OCI-LY7 (cell line): ENCODE measurements around the gene USP28. TPM values are rescaled to one million over a fixed set of nuclear protein-coding genes. Genes with fewer than 3 reads are reported as not detected.
"Not testable (repeated sequence)": the region's sequence is repeated elsewhere in the genome, so short reads cannot be mapped to it uniquely, and the experiment has no call there.

ENCODE experiments used
- Bru-seq: library from RNA; stranded (reverse); fragments of 400-500 nt; gene quantifications from one replicate; lab custom pipeline; 2021; lab: Mats Ljungman, UMichigan
- BruChase-seq, 2 experiments: library from RNA; stranded (reverse); fragments of 400-500 nt; gene quantifications; one replicate each; lab custom pipeline; 2021; lab: Mats Ljungman, UMichigan
- BruUV-seq: library from RNA; stranded (reverse); fragments of 400-500 nt; replicated peaks from 2 replicates; lab custom pipeline; 2021; lab: Mats Ljungman, UMichigan
- CTCF ChIA-PET: fragments of 300-600 bp; sonication (Branson Sonifier 250); formaldehyde crosslinking; loops from one replicate; lab custom pipeline; 2022; ENCODE audit warnings: antibody characterized with exemption; ENCODE audit not compliant: unreplicated experiment; lab: Charles Lee
- POLR2A ChIA-PET: fragments of 300-600 bp; sonication (Branson Sonifier 250); formaldehyde crosslinking; loops from one replicate; lab custom pipeline; 2022; ENCODE audit warnings: antibody characterized with exemption; lab: Charles Lee
- DNase-seq: peaks from one replicate; pipeline ENCODE4 v3.0.0-alpha.2; 2015; ENCODE audit warnings: low spot score
- H2AFZ ChIP-seq: fragments of 200-600 bp; sonication (generic), shearing (Covaris generic); 2 replicates; pipeline ENCODE4 v1.6.1; 2014; ENCODE audit warnings: mild to moderate bottlenecking, antibody characterized with exemption, low read length, moderate library complexity
- H3K27ac ChIP-seq: fragments of 200-600 bp; sonication (generic); 2 replicates; pipeline ENCODE4 v1.5.1; 2014; ENCODE audit warnings: mixed run types, low read depth, mild to moderate bottlenecking, moderate library complexity, low read length, inconsistent platforms; ENCODE audit not compliant: poor library complexity, severe bottlenecking
- H3K36me3 ChIP-seq: fragments of 200-600 bp; sonication (generic); 2 replicates; pipeline ENCODE4 v1.6.1; 2014; ENCODE audit warnings: mild to moderate bottlenecking, antibody characterized with exemption, low read length, moderate library complexity, mixed read lengths; ENCODE audit not compliant: insufficient read depth
- H3K4me1 ChIP-seq: fragments of 200-600 bp; sonication (generic); 2 replicates; pipeline ENCODE4 v1.5.1; 2014; ENCODE audit warnings: mild to moderate bottlenecking, low read length; ENCODE audit not compliant: insufficient read depth, poor library complexity, severe bottlenecking
- H3K4me2 ChIP-seq: fragments of 200-600 bp; sonication (generic); 2 replicates; pipeline ENCODE4 v1.6.1; 2014; ENCODE audit warnings: mild to moderate bottlenecking, low read length
- H3K4me3 ChIP-seq: fragments of 200-600 bp; sonication (generic); 2 replicates; pipeline ENCODE4 v1.5.1; 2014; ENCODE audit warnings: mild to moderate bottlenecking, low read depth, low read length; ENCODE audit not compliant: poor library complexity, severe bottlenecking
- H3K79me2 ChIP-seq: fragments of 200-600 bp; sonication (generic); 2 replicates; pipeline ENCODE4 v1.6.1; 2016; ENCODE audit warnings: low read depth, mild to moderate bottlenecking, low read length, moderate library complexity, mixed read lengths; ENCODE audit not compliant: insufficient read depth
- H3K9me2 ChIP-seq: fragments of 200-600 bp; sonication (generic); 2 replicates; pipeline ENCODE4 v1.6.1; 2016; ENCODE audit warnings: mild to moderate bottlenecking, low read length, mixed read lengths; ENCODE audit not compliant: insufficient read depth
- H3K9me3 ChIP-seq: fragments of 200-600 bp; sonication (generic); 2 replicates; pipeline ENCODE4 v1.6.1; 2014; ENCODE audit warnings: mild to moderate bottlenecking, mixed run types, low read length, mixed read lengths
- H4K20me1 ChIP-seq: fragments of 200-600 bp; sonication (generic); 2 replicates; pipeline ENCODE4 v1.6.1; 2014; ENCODE audit warnings: mild to moderate bottlenecking, antibody characterized with exemption, low read length, moderate library complexity, mixed read lengths; ENCODE audit not compliant: insufficient read depth
- EZH2phosphoT487 ChIP-seq: fragments of 200-600 bp; sonication (generic); IDR thresholded peaks from 2 replicates; pipeline ENCODE4 v1.6.1; 2018; ENCODE audit warnings: low read depth, borderline replicate concordance, mild to moderate bottlenecking, mixed run types, antibody characterized with exemption, low read length, moderate library complexity, mixed read lengths
- intact Hi-C: fragments of 100-400 bp; cut with micrococcal nuclease; formaldehyde crosslinking; loops from one replicate; pipeline ENCODE4 v1.10.0; 2022; ENCODE audit not compliant: unreplicated experiment
- long read RNA-seq: library from polyadenylated mRNA; stranded (forward); transcript quantifications from one replicate; pipeline ENCODE4 v2.0.0, GENCODE V29; 2022
- total RNA-seq, 2 experiments: library from RNA; depleted of rRNA in 1 of 2; stranded (reverse); fragments of >200 nt in 1 of 2; shearing (Covaris generic) in 1 of 2; gene quantifications; 2 replicates each; pipeline ENCODE4 v1.2.3, GENCODE V29; 2014 to 2022
- TF ChIP-seq, protein P1 (sequence below): fragments of 200-600 bp; sonication (generic); conservative IDR thresholded peaks from 2 replicates; pipeline ENCODE4 v1.5.1; 2014; ENCODE audit warnings: mild to moderate bottlenecking, antibody characterized with exemption, low read length, moderate library complexity, mixed read lengths

USP28 gene, protein sequence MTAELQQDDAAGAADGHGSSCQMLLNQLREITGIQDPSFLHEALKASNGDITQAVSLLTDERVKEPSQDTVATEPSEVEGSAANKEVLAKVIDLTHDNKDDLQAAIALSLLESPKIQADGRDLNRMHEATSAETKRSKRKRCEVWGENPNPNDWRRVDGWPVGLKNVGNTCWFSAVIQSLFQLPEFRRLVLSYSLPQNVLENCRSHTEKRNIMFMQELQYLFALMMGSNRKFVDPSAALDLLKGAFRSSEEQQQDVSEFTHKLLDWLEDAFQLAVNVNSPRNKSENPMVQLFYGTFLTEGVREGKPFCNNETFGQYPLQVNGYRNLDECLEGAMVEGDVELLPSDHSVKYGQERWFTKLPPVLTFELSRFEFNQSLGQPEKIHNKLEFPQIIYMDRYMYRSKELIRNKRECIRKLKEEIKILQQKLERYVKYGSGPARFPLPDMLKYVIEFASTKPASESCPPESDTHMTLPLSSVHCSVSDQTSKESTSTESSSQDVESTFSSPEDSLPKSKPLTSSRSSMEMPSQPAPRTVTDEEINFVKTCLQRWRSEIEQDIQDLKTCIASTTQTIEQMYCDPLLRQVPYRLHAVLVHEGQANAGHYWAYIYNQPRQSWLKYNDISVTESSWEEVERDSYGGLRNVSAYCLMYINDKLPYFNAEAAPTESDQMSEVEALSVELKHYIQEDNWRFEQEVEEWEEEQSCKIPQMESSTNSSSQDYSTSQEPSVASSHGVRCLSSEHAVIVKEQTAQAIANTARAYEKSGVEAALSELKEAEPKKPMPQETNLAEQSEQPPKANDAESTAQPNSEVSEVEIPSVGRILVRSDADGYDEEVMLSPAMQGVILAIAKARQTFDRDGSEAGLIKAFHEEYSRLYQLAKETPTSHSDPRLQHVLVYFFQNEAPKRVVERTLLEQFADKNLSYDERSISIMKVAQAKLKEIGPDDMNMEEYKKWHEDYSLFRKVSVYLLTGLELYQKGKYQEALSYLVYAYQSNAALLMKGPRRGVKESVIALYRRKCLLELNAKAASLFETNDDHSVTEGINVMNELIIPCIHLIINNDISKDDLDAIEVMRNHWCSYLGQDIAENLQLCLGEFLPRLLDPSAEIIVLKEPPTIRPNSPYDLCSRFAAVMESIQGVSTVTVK
- total RNA-seq (2014; rRNA removed; shearing (Covaris generic)) (26.8 and 36.8 TPM in 2 replicates), total RNA-seq (2022) (32.6 and 37.1 TPM in 2 replicates), Bru-seq, nascent RNA (percentile 70 among the genes with signal in this experiment), BruChase-seq, experiment 1, labeled RNA remaining after a 6-hour chase (percentile 71 among the genes with signal in this experiment), BruChase-seq, experiment 2, labeled RNA remaining after a 2-hour chase (percentile 66 among the genes with signal in this experiment)
- long read RNA-seq, full-length matches to known transcripts = 5 of 51 reads
- long read RNA-seq, partial matches to known transcripts = 5 of 51 reads
- long read RNA-seq, other reads (novel, unspliced or antisense) = 41 of 51 reads

DNA sequence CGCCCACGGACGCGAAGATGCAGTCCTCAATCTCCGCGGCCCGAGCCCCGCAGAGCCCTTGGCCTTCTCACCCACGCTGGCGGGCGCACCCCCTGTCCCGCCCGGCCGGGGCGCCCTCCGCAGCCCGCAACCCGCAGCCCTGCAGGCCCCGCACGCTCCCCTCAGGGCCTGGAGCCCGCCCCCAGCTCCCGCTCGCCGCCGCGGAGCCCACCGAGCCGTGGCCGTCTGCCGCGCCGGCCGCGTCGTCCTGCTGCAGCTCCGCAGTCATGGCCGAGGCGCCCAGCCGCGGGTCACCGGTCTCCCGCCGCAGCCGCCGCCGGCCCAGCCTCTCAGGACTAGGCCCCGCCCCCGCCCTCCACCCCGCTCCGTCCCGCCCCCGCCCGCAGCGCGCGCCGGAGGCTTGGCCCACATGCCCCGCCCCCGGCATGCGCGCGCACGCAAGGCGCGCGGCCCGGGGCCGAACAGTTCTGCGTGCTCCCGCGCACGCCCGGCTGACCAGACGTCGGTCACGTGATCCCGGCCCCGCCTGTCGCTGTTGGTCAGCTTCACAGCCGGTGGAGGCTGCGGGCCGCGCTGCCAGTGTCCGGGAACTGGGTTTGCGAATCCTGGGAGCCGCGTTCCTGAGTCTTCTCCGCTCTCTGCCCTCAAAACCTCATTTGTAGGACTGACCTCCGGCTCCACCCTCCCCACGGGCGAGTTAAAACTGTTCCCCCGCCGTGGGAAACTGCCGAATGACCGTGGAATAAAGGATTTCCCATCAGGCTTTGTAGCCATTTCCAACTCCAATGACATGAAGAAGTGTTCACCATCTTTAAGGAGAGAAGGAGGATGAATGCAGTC lies at the start of gene USP28:
Gene USP28, minus strand, starts transcription at position 339 of the 840 bp plus-strand sequence. Its CDS starts 71 bp downstream, at position 268.
- intact Hi-C loops = loop anchor here (2.0 to 10.0 kb wide), 4 partner anchors 68 to 529 kb away; partner anchors contain the start of genes C11orf71, HTR3A, RBM7 and ZW10
- no TSS peak for BruUV-seq
- ChIA-PET CTCF (no interaction called here), POLR2A (interaction anchor here (0.6 to 1.3 kb wide), 4 partner anchors 9 to 1344 kb away, joined by 3 to 5 read pairs (median 3); no protein-coding TSS in a partner anchor)
- peak within 1 kb of the TSS; percentile 68 for H3K27ac ChIP-seq
- peaks cover 25% of the 10 kb centered on the region for H3K79me2 ChIP-seq
- 0 out of 2 replicates have a peak, but pooled peaks cover 4% of the 10 kb centered on the region for H4K20me1 ChIP-seq
- peaks cover 45% of the 10 kb centered on the region for H3K4me1 ChIP-seq
- peaks cover 15% of the 10 kb centered on the region; the same call in 1 of the 2 replicates for H3K36me3 ChIP-seq
- no peaks in the 10 kb centered on the region for H3K9me3 ChIP-seq
- peak within 1 kb of the TSS; percentile 96 for H3K4me3 ChIP-seq
- H2AFZ ChIP-seq = peak within 1 kb of the TSS; percentile 91
- H3K9me2 ChIP-seq = no peaks in the 10 kb centered on the region
- TF ChIP-seq, protein P1, sequence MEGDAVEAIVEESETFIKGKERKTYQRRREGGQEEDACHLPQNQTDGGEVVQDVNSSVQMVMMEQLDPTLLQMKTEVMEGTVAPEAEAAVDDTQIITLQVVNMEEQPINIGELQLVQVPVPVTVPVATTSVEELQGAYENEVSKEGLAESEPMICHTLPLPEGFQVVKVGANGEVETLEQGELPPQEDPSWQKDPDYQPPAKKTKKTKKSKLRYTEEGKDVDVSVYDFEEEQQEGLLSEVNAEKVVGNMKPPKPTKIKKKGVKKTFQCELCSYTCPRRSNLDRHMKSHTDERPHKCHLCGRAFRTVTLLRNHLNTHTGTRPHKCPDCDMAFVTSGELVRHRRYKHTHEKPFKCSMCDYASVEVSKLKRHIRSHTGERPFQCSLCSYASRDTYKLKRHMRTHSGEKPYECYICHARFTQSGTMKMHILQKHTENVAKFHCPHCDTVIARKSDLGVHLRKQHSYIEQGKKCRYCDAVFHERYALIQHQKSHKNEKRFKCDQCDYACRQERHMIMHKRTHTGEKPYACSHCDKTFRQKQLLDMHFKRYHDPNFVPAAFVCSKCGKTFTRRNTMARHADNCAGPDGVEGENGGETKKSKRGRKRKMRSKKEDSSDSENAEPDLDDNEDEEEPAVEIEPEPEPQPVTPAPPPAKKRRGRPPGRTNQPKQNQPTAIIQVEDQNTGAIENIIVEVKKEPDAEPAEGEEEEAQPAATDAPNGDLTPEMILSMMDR = peak; percentile 29; the same call in 1 of the 2 replicates
- TF ChIP-seq EZH2phosphoT487 = no peak
- peak; percentile 97 for DNase-seq
- H3K4me2 ChIP-seq = peak within 1 kb of the TSS; percentile 82

DNA sequence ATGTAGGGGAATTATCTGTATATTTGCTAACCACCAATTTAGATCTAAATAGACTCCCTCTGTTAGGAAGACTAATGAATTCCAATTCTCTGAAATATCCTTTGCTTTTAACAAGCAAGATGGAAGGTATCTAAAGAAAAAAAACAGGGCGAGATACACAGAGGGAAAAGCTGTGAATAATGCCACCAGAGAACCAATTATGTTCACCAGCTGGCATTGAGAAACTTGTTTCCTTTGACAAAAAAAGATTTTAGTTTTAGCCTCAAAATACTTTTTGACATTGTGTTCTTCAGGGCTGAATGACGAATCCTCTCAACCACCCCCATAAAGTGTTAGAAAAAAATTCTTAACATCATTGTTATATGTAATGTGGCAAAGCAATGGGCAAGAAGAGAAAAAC lies 48.2 kb upstream of the USP28 start:
- ChIA-PET POLR2A (no interaction called here), CTCF (no interaction called here)
- no peaks in the 10 kb centered on the region for H3K4me1 ChIP-seq
- TF ChIP-seq, protein P1 = no peak
- no peak for TF ChIP-seq EZH2phosphoT487
- no peaks in the 10 kb centered on the region for H3K79me2 ChIP-seq
- no TSS peak for BruUV-seq
- no peaks in the 10 kb centered on the region for H3K9me3 ChIP-seq
- H3K4me2 ChIP-seq = no peak overlapping the region
- no peak overlapping the region for H3K4me3 ChIP-seq
- intact Hi-C loops = no loop called here
- no peak overlapping the region for H2AFZ ChIP-seq
- DNase-seq = no peak
- H4K20me1 ChIP-seq = no peaks in the 10 kb centered on the region
- H3K27ac ChIP-seq = no peak overlapping the region
- no peaks in the 10 kb centered on the region for H3K36me3 ChIP-seq
- no peaks in the 10 kb centered on the region for H3K9me2 ChIP-seq

DNA sequence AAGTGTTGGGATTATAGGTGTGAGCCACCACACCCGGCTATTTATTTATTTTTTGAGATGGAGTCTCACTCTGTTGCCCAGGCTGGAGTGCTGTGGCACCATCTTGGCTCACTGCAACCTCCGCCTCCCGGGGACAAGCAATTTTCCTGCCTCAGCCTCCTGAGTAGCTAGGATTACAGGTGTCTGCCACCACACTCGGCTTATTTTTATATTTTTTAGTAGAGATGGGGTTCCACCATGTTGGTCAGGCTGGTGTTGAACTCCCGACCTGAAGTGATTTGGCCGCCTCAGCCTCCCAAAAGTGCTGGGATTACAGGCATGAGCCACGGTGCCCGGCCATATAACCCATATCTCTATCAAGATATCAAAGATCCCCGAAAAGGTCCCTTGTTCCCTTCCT lies 36.1 kb upstream of the USP28 start:
- H3K4me3 ChIP-seq, H2AFZ ChIP-seq, H3K9me3 ChIP-seq, intact Hi-C loops, BruUV-seq, H3K36me3 ChIP-seq, H3K4me2 ChIP-seq, H4K20me1 ChIP-seq, DNase-seq, H3K79me2 ChIP-seq, POLR2A ChIA-PET, H3K27ac ChIP-seq, H3K9me2 ChIP-seq, H3K4me1 ChIP-seq, CTCF ChIA-PET: not testable (repeated sequence)
